Pulmonary artery endothelial cell (primary cell): ENCODE measurements around the gene SYAP1. TPM values are rescaled to one million over a fixed set of nuclear protein-coding genes. Genes with fewer than 3 reads are reported as not detected.
"Not testable (repeated sequence)": the region's sequence is repeated elsewhere in the genome, so short reads cannot be mapped to it uniquely, and the experiment has no call there.

Source experiments
- DNase-seq: peaks from one replicate; pipeline ENCODE4 v3.0.0-alpha.2; 2011; ENCODE audit warnings: low read depth, low spot score
- total RNA-seq: library from RNA; depleted of rRNA; stranded (reverse); fragments of >200 nt; gene quantifications from 2 replicates; pipeline ENCODE4 v1.2.3, GENCODE V29; 2014

Gene SYAP1
- total RNA-seq, 1 donor from 2014 or later: 30.2 TPM

DNA sequence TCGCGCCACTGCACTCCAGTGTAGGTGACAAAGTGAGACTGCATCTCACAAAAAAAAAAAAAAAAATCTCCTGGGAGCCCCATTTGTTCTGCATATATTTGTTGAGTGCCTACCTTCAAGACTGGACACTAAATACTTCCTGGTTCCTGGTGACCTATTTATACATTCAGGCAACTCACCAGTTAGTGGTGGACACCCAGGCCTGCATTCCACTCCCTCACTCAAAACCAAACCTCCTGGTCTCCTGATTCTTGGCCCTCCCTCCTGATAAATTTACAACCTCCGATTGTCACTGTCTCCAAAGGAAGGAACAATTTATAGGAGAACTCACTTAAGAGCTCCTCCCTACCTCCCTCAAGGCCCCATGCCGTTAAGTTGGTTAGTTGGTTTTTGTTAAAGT lies 3.1 kb downstream of the SYAP1 start:
- DNase-seq: no peak

DNA sequence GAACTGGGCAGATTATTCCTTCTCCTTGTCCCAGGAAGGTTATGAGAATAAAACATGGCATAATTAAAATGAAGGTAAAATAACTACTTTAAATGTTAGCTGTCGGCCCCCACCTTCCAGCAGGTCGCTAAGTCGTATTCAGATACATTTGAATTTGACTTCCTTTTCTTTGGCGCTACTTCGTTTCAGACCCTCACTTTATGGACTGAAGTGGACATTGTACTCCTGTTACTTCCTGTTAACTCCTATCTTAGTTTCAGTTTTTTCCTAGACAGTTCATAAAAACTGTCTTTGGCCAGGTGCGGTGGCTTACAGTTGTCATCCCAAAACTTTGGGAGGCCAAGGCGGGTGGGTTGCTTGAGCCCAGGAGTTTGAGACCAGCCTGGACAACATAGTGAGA lies 5.7 kb downstream of the SYAP1 start:
- no peak for DNase-seq

DNA sequence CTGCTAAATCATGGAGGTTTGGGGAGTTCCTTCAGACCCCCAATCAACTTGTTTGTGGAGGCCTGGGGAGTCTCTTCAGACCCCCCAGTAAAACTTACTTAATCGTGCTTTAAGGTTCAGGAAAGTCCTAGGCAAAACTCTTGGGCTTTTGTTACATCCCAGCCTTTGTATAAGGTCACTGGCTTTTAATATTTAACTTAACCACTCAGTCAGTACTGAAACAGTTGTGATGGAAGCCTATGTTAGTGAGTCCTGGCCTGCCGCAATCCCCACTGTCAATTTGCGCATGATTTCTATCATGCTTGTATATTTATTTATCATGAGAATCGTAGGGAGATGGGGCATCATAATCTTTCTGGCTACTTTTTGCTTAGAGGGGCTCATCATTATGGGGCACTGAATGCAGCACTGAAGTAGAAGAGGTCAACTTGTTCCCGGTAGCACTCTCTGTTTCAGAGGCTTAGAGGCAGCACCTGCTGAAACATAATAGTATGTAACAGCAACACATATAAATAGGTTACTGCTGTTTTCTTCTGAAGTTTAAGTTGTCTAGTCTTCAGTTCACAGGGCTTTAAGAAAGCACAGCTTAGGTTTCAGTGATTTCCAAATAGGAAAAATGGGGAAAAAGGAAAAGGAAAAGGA lies 7.1 kb downstream of the SYAP1 start:
- not testable (repeated sequence) for DNase-seq

- DNase-seq: no peak
These were observed 8.2 kb downstream of the SYAP1 start for GRCh38 chrX:16727637-16728036.

DNA sequence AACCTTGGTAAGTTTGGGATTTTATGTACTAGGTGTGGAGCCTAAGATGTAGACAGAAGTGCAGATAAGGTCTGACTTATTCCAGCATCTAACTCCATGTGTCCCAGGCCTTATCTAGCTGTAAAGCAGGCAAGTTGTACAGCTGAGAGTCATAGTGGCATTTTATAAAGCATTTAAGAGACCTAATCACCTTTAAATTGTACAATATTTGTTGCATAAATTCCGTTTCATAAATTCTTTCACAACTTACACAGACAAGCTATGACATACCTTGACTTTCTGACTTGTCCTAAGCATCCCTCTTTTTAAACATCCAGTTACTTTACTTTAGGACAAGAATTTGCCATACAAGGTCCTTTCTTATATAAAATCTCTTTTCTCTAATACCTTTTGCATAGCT lies 11.0 kb downstream of the SYAP1 start:
- no peak for DNase-seq

GRCh38 chrX:16733013-16733412 lies 13.6 kb downstream of the SYAP1 start:
- DNase-seq: no peak

DNA sequence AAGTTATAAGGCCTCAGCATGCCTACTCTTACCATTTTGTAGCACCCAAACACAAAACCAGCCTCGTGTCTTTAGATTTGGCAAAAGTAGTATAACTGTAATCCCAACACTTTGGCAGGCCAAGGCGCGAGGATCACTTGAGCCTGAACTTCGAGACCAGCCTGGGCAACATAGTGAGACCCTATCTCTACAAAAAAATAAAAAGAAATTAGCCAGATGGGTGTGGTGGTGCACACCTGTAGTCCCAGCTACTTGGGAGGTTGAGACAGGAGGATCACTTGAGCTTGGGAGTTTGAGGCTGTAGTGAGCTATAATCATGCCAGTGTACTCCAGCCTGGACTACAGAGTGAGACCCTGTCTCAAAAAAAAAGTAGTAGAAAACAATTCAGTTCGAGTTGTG lies 17.6 kb downstream of the SYAP1 start:
- no peak for DNase-seq

- DNase-seq: no peak
These were observed 20.2 kb downstream of the SYAP1 start for GRCh38 chrX:16739574-16739973.

DNA sequence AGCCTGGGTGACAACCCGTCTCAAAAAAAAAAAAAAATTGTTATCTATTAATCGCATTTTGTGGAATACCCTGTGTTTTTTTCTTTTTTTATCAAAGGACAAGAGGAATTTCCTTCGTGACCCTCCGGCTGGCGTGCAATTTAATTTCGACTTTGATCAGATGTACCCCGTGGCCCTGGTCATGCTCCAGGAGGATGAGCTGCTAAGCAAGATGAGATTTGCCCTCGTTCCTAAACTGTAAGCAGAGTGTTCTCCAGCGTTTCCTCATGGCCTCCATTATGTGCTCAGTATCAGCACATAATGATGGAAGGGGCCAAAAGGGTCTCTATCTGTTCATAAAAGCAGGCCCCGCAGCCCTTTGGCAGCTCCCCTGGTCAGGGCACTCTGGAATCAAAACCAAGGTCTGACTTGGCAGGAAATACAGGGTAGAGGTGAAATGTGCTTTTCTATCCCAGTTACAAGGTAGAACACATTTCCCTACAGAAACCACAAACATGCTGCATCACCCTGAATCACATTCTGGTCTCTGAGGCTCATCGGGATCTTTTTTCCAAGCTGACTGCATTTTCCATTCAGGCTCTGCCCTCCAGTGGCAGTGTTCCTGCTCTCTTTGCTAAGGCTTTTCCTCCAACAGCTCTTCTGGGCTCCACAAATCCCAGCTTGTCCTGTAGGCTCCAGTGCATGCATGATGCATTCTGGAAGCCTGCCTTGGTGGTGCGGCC lies 24.4 kb downstream of the SYAP1 start:
- DNase-seq: no peak

DNA sequence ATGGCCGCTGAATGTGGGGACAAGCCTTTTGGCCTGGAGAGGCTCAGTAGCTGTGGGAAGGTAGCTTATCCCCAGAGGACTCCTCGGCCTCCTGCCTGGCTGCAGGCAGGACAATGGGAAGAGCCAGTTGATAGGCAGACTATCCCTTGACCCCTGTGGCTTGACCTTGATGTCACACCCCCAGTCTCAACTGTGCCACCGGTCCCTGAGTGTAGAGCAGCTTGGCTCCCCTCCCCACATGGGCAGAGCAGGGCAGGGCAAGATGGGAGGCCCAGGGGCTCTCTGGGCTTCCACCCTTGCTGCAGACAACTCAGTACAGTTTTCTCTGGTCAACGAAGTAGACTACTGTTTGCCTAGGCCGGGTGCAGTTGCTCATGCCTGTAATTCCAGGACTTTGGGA lies 25.7 kb downstream of the SYAP1 start:
- DNase-seq: no peak

GRCh38 chrX:16745659-16746058 lies 26.2 kb downstream of the SYAP1 start:
- no peak for DNase-seq

GRCh38 chrX:16748425-16748824 lies 29.0 kb downstream of the SYAP1 start:
- no peak for DNase-seq

DNA sequence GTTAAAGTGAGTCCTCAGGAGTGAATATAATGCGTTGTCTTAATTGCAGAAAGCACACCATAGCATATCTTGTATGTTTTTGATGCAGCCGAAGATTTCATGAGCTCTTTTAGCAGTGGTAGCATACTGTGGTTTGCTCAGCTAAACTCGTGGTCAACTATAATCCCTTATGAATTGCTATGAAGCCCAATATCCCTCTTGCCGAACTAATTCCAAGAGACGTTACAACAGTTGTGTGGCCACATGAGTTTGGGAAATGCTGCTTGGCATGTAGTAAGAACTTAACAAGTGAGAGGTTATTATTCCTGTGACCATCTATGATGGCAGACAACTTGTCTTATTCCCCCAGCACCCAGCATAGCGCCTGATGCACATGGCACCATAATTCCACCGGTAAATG lies 30.7 kb downstream of the SYAP1 start:
- no peak for DNase-seq

DNA sequence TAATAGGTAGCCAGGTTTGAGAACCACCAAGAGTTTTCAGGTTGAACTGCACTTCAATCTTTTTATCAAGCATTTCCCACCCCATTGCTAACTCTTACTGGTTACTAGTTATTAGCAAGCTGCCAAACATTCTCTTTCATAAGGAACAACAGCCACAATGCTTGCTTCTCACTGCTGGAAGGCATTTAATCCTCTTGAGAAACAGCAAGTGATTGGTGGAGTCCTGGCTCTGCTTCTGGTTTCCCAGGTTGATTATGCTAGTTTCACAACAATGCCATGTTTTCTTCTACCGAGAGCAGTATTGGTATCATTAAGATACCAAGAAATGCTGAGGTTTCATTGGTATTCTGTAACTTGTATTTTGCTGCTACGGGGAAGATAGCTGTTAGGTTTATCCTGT lies 34.6 kb downstream of the SYAP1 start:
- DNase-seq: no peak

GRCh38 chrX:16756724-16757123 lies 37.3 kb downstream of the SYAP1 start:
- DNase-seq: no peak

DNA sequence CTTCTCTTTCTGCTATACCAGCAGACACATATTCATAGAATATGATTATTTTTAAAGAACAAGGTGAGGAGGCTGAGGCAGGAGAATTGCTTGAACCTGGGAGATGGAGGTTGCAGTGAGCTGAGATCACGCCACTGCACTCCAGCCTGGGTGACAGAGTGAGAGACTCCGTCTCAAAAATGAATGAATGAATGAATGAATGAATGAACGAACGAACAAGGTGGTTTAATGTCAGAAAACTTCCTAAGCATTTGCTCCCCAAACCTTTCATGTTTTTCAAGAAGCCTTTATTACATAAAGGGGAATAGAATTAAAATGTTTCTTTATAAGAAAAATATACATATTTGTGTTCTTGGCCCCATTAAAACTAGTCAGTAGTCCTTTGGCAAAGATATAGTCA lies 42.1 kb downstream of the SYAP1 start:
- not testable (repeated sequence) for DNase-seq

- DNase-seq: no peak
These were observed 43.2 kb downstream of the SYAP1 start for GRCh38 chrX:16762579-16762978.

DNA sequence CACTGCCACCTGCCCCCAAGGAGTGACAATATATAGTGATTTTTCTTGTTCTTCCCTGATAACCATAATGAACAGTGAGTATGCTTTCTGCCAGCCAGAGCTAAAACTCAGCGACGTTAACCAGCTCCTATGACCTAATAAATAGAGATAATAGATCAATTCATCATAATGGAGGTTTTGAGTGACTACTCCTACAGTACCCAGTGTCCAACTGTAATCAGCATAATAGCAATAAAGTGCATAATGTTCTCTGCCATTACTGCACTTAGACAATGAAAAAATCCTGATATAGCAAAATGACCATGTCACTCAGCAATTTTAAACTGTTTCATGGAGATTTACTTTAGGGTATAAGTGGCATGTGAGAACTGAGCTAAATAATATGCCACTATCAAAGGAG lies 46.2 kb downstream of the SYAP1 start:
- no peak for DNase-seq

DNA sequence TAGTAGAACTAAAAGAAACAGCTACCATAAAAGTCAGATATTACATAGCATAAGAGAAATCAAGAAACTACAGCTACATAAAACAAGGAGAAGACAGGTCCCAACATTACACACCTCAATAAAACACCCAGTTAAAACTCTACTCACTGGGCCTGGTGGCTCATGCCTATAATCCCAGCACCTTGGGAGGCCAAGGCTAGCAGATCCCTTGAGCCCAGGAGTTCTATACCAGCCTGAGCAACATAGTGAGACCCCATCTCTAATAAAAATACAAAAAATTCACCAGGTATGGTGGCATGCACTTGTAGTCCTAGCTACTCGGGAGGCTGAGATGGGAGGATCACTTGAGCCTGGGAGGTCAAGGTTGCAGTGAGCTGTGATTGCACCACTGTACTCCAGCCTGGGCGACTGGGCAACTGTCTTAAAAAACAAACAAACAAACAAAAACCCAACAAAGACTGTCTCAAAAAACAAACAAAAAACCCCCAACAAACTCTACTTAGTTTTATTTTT lies 51.6 kb downstream of the SYAP1 start:
- no peak for DNase-seq

DNA sequence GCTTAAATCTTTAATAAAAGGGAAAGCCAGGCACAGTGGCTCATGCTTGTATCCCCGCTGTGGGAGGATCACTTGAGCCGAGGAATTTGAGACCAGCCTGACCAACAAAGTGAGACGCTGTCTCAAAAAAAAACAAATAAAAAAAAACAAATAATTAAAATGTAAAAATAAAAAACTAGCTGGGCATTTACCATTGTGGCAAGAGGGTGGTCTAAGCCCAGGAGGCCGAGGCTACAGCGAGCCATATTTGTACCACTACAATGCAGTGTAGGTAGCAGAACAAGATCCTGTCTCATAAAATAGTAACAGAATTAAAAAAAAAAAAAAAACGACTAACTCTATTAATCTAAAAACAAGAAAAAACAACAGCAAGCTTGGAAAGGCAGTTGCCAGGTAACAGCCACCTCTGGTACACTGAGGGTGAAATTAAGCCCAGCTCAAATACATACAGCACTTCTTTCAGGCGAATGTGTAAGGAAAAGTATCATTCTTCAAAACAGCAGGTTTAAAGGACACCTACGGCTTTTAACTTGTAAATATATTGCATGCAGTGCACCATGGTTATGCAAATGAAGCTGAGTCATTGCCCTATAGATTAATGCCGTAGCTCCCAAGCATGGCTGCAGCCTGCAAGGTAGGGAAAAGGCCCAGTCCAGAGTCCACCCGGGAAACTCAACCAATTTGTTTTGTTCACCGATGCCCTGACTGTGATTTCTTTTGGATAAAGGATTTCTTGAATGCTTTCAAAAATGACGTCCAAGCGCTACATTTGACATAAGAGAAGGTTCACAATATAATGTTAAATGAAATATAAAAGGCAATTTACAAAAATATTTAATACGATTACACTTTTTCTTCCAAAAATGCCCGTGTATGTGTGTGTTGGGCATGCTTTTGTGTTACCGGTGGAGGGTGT lies 52.3 kb downstream of the SYAP1 start:
- DNase-seq: no peak

GRCh38 chrX:16772460-16772859 lies 53.0 kb downstream of the SYAP1 start:
- DNase-seq: no peak

DNA sequence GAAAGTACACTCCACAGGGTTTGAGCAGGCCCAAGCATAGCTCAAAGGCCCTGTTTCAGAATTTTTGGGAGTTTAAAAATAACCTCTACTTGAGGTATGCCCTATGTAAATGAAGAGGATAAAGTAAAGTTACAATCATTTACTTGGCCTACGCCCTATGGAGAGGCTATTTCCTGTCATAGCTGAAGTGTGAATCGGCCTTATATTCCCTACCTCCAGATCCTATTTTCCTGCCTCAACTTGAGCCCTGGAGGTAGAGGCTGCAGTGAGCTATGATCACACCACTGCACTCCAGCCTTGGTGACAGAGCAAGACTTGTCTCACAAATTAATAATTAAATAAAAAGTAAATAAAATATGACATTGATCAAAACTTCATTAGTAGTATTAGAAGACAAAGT lies 55.3 kb downstream of the SYAP1 start:
- no peak for DNase-seq
